BLaER1 (cell line): Measurements from ENCODE around the gene LYPLAL1.
"Not testable (repeated sequence)": the region's sequence is repeated elsewhere in the genome, so short reads cannot be mapped to it uniquely, and the experiment has no call there.

ENCODE experiments used
- H3K27ac ChIP-seq: shearing (Covaris generic); formaldehyde crosslinking; 2 replicates; pipeline ENCODE4 v1.8.1; 2022
- H3K27me3 ChIP-seq: shearing (Covaris generic); formaldehyde crosslinking; 2 replicates; pipeline ENCODE4 v1.8.1; 2022
- H3K36me3 ChIP-seq: shearing (Covaris generic); formaldehyde crosslinking; 2 replicates; pipeline ENCODE4 v1.8.1; 2022
- H3K4me1 ChIP-seq: shearing (Covaris generic); formaldehyde crosslinking; 2 replicates; pipeline ENCODE4 v1.8.1; 2022
- H3K4me2 ChIP-seq: shearing (Covaris generic); formaldehyde crosslinking; 2 replicates; pipeline ENCODE4 v1.8.1; 2022
- H3K4me3 ChIP-seq: shearing (Covaris generic); formaldehyde crosslinking; 2 replicates; pipeline ENCODE4 v1.8.1; 2022
- H3K9ac ChIP-seq: shearing (Covaris generic); formaldehyde crosslinking; 2 replicates; pipeline ENCODE4 v1.8.1; 2022
- H3K9me3 ChIP-seq: shearing (Covaris generic); formaldehyde crosslinking; 2 replicates; pipeline ENCODE4 v1.8.1; 2022
- H4K20me1 ChIP-seq: shearing (Covaris generic); formaldehyde crosslinking; 2 replicates; pipeline ENCODE4 v1.8.1; 2022
- Cebpa-rat ChIP-seq: shearing (Covaris generic); IDR thresholded peaks from 2 replicates; pipeline ENCODE4 v1.8.1; 2022

The LYPLAL1 gene

DNA sequence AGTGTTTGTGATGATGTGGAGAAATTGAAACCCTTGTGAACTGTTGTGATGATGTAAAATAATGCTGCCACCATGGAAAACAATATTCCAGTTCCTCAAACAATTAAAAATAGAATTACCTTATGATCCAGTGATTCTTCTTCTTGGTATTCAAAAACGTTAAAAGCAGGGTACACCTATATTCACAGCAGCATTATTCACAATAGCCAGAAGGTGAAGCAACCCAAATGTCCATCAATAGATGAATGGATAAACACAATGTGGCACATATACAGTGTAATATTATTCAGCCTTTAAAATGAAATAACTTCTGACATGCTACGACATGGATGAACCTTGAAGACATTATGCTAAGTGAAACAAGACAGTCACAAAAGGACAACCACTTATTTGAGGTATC is 59.2 kb downstream of the LYPLAL1 start:
- Histone ChIP-seq H3K4me3 (no peak overlapping the region), H3K36me3 (peaks cover 9% of the 10 kb centered on the region; the same call in 1 of the 2 replicates), H3K4me2 (no peak overlapping the region), H3K27ac (no peak overlapping the region), H3K27me3 (no peaks in the 10 kb centered on the region), H3K9ac (no peak overlapping the region), H3K4me1 (no peaks in the 10 kb centered on the region), H4K20me1 (no peaks in the 10 kb centered on the region), H3K9me3 (no peaks in the 10 kb centered on the region)
- no peak for TF ChIP-seq Cebpa-rat

DNA sequence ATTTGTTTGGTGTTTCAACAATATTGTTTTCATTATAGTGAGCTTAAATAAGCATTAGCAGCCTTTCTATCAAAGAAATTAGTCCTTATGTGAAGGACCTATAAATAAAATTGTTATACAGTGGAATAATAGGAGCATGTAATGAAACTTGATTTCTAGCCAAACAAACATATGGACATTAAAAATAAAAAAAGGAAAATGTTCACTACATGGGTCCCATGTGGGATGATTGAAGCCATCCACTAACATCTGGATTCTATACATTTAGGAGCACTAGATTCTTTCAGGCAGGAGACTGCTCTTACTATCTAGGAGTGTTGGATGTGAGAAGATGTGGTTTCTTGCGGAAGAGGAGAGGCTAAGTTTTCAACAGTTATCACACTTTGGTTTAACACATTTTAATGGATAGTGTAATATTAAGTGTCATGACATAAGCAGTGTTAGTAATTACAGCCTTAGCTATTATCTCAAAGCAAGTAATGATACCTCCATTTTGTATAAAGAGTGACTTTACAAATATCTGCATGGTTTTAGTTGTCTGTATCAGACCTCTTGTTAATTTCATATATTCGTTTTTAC is 62.3 kb downstream of the LYPLAL1 start:
- Histone ChIP-seq H3K9me3 (no peaks in the 10 kb centered on the region), H3K27ac (no peak overlapping the region), H3K9ac (no peak overlapping the region), H3K36me3 (no peaks in the 10 kb centered on the region), H4K20me1 (no peaks in the 10 kb centered on the region), H3K27me3 (no peaks in the 10 kb centered on the region), H3K4me3 (no peak overlapping the region), H3K4me1 (no peaks in the 10 kb centered on the region), H3K4me2 (no peak overlapping the region)
- no peak for TF ChIP-seq Cebpa-rat

DNA sequence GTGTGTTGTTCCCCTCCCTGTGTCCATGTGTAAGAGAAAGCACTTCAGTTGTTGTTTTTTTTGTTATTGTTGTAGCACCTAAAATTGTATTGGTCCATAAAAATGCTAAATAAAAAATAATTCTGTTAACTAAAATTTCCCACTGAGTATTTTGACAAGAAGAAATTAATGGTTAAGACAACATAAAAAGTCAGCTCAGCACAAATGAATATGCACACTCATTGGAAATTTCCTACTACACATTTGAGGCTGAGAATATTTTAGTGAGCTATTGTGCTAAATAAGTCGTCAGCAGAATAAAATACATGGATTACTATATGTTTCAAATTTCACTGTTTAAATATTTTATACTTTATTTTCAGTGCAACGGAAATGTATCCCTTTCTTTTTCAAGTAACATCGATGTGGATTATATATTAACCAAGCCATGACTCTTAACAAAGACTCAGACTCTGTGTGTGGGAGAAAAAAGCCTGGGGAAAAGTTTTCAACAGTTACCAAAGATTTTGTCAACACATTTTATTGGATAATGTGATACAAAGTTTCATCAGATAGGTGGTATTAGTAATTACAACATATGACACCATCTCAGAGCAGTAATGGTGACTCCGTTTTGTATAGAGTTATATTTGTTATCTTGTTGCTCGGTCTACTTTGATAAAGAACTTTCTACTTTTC is 63.4 kb downstream of the LYPLAL1 start:
- no peaks in the 10 kb centered on the region for H3K36me3 ChIP-seq
- H3K4me2 ChIP-seq: no peak overlapping the region
- H3K27ac ChIP-seq: no peak overlapping the region
- no peaks in the 10 kb centered on the region for H4K20me1 ChIP-seq
- no peaks in the 10 kb centered on the region for H3K9me3 ChIP-seq
- H3K4me1 ChIP-seq: no peaks in the 10 kb centered on the region
- H3K27me3 ChIP-seq: no peaks in the 10 kb centered on the region
- no peak for TF ChIP-seq Cebpa-rat
- H3K9ac ChIP-seq: no peak overlapping the region
- no peak overlapping the region for H3K4me3 ChIP-seq

DNA sequence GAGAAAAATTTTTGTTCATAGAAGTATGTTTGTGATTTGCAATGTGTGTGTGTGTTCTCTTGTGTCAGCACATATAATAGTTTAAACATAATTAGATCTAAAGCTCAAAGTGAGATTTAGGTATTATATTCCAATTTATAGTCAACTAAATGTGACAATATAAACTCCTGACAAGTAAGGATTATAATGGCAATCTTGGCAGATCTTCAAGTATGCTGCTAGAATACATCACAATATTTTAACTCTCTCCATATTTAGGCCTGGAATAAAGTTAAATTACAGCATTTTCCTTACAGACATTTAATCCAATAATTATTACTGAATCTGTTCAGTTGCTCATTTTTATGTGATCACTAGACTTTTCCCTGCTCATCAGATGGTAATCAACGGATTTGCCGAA is 65.8 kb downstream of the LYPLAL1 start:
- no peak for TF ChIP-seq Cebpa-rat
- no peaks in the 10 kb centered on the region for H4K20me1 ChIP-seq
- H3K9ac ChIP-seq: no peak overlapping the region
- H3K36me3 ChIP-seq: no peaks in the 10 kb centered on the region
- H3K4me3 ChIP-seq: no peak overlapping the region
- no peak overlapping the region for H3K4me2 ChIP-seq
- H3K27ac ChIP-seq: no peak overlapping the region
- H3K9me3 ChIP-seq: no peaks in the 10 kb centered on the region
- H3K27me3 ChIP-seq: no peaks in the 10 kb centered on the region
- no peaks in the 10 kb centered on the region for H3K4me1 ChIP-seq

DNA sequence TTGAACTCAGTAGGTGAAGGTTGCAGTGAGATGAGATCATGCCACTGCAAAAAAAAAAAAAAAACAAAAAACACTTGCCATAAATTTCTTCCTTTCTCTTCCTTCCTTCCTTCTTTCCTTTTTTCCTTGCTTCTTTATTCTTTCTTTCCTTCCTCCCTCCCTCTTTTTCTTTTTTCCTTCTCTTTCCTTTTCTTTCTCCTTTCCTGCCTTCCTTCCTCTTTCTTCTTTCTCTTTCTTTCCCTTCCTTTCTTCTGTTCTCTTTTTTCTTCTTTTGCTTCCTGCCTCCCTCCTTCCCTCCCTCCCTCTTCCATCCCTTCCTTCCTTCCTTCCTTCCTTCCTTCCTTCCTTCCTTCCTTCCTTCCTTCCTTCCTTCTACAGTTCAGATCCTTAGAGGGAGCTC is 71.2 kb downstream of the LYPLAL1 start:
- H3K4me3 ChIP-seq: no peak overlapping the region
- H3K9me3 ChIP-seq: no peaks in the 10 kb centered on the region
- H3K4me1 ChIP-seq: no peaks in the 10 kb centered on the region
- no peak for TF ChIP-seq Cebpa-rat
- no peak overlapping the region for H3K27ac ChIP-seq
- H4K20me1 ChIP-seq: no peaks in the 10 kb centered on the region
- no peaks in the 10 kb centered on the region for H3K27me3 ChIP-seq
- no peak overlapping the region for H3K9ac ChIP-seq
- H3K4me2 ChIP-seq: no peak overlapping the region
- no peaks in the 10 kb centered on the region for H3K36me3 ChIP-seq

DNA sequence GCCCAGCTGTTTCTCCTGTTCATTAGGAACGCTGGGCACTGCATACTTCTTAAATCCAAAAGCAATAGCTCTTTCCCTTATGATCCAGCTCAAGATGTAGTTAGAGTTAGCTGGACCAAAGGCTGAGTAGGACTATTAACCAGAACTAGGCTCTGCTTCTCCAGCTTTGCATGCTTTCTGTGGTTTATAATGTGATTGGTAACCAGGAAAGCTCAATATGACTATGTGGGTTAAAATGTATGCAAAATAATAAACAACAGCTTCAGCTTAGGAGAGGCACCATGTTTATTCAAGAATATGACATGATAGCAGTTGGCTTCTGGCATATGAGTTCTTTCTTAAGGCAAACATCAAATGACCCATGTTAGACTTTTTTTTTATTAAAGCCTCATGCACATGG is 73.8 kb downstream of the LYPLAL1 start:
- H3K27me3 ChIP-seq: no peaks in the 10 kb centered on the region
- H3K9me3 ChIP-seq: no peaks in the 10 kb centered on the region
- no peaks in the 10 kb centered on the region for H4K20me1 ChIP-seq
- no peak overlapping the region for H3K9ac ChIP-seq
- no peaks in the 10 kb centered on the region for H3K36me3 ChIP-seq
- no peak for TF ChIP-seq Cebpa-rat
- H3K4me2 ChIP-seq: no peak overlapping the region
- H3K4me1 ChIP-seq: no peaks in the 10 kb centered on the region
- H3K27ac ChIP-seq: no peak overlapping the region
- no peak overlapping the region for H3K4me3 ChIP-seq

DNA sequence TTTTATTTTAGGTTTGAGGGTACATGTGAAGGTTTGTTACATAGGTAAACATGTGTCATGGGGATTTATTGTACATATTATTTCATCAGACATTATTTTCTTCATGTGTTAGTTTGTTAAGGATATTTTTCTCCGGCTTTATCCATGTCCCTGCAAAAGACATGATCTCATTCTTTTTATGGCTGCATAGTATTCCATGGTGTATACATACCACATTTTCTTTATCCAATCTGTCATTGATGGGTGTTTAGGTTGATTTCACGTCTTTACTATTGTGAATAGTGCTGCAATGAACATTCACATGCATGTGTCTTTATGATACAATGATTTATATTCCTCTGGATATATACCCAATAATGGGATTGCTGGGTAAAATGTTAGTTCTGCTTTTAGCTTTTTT is 76.8 kb downstream of the LYPLAL1 start:
- not testable (repeated sequence) for H3K36me3 ChIP-seq, H3K4me3 ChIP-seq, H4K20me1 ChIP-seq, H3K9ac ChIP-seq, H3K9me3 ChIP-seq, H3K4me2 ChIP-seq, H3K27ac ChIP-seq, H3K4me1 ChIP-seq, H3K27me3 ChIP-seq

DNA sequence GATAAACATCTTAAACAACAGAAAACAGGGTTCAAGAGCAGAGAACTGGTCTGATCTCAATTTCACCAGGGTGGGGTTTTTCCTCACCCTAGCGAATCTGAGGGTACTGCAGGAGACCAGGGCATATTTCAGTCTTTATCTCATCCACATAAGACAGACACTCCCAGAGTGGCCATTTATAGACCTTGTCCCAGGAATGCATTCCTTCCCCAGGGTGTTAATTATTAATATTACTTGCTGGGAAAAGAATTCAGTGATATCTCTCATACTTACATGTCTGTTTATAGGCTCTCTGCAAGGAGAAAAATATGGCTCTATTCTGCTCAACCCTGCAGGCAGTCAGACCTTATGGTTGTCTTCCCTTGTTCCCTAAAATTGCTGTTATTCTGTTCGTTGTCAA is 84.1 kb downstream of the LYPLAL1 start:
- H3K36me3 ChIP-seq: no peaks in the 10 kb centered on the region
- no peaks in the 10 kb centered on the region for H3K4me1 ChIP-seq
- no peak overlapping the region for H3K4me2 ChIP-seq
- H4K20me1 ChIP-seq: no peaks in the 10 kb centered on the region
- no peak overlapping the region for H3K9ac ChIP-seq
- H3K9me3 ChIP-seq: peaks cover 12% of the 10 kb centered on the region
- no peak overlapping the region for H3K27ac ChIP-seq
- no peak for TF ChIP-seq Cebpa-rat
- no peak overlapping the region for H3K4me3 ChIP-seq
- no peaks in the 10 kb centered on the region for H3K27me3 ChIP-seq

DNA sequence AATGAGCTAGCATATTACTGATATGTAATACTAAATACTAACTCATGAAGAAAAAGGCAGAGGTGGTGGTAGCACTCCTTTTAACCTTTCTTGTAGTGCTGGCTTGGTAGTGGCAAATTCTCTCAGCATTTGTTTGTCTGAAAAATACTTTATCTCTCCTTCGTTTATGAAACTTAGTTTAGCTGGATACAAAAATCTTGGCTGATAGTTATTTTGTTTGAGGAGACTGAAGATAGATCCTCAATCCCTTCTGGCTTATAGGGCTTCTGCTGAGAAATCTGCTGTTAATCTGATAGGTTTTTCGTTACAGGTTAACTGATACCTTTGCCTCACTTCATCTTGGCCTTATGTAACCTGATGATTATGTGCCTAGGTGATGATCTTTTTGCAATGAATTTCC is 87.8 kb downstream of the LYPLAL1 start:
- Histone ChIP-seq H3K4me1 (no peaks in the 10 kb centered on the region), H4K20me1 (no peaks in the 10 kb centered on the region), H3K9ac (no peak overlapping the region), H3K36me3 (no peaks in the 10 kb centered on the region), H3K4me2 (no peak overlapping the region), H3K9me3 (peaks cover 12% of the 10 kb centered on the region), H3K27me3 (no peaks in the 10 kb centered on the region), H3K27ac (no peak overlapping the region), H3K4me3 (no peak overlapping the region)
- TF ChIP-seq Cebpa-rat: no peak
